Activated T-cell treated with anti-CD3 and anti-CD28 coated beads, Interleukin-2, amount 50 U/mL, for 72 hours (primary cell): ENCODE measurements around the gene CTSA. TPM values are rescaled to one million over a fixed set of nuclear protein-coding genes. Genes with fewer than 3 reads are reported as not detected.
"Not testable (repeated sequence)": the region's sequence is repeated elsewhere in the genome, so short reads cannot be mapped to it uniquely, and the experiment has no call there.

ENCODE experiments used
- ATAC-seq, 2 donors: fragments of 150-1000 bp; cut with Tn5 transposase; replicated peaks in 1 of 2; 2 replicates each; pipeline ENCODE4 v1.10.0; 2021; ENCODE audit warnings: moderate library complexity in 2 of 2, mild to moderate bottlenecking in 1 of 2
- DNase-seq, 2 donors: peaks; one replicate each; pipeline ENCODE4 v3.0.0; 2021 to 2022; ENCODE audit warnings: mixed read lengths in 1 of 2
- H3K27ac Mint-ChIP-seq: one replicate; pipeline ENCODE4 v1.8.0; 2022; ENCODE audit warnings: mild to moderate bottlenecking, moderate library complexity, mixed read lengths
- H3K27me3 Mint-ChIP-seq: one replicate; pipeline ENCODE4 v1.8.0; 2022; ENCODE audit warnings: low read depth, mixed read lengths
- H3K36me3 Mint-ChIP-seq, 2 donors: one replicate each; pipeline ENCODE4 v1.8.0; 2022; ENCODE audit warnings: mixed read lengths in 2 of 2, mild to moderate bottlenecking in 1 of 2; ENCODE audit not compliant: insufficient read depth in 2 of 2
- H3K4me1 Mint-ChIP-seq: one replicate; pipeline ENCODE4 v1.8.0; 2022; ENCODE audit warnings: low read depth, mixed read lengths
- H3K4me3 Mint-ChIP-seq, 2 donors: one replicate each; pipeline ENCODE4 v1.8.0; 2022; ENCODE audit warnings: mild to moderate bottlenecking in 2 of 2, mixed read lengths in 2 of 2, moderate library complexity in 2 of 2
- H3K9me3 Mint-ChIP-seq, 2 donors: one replicate each; pipeline ENCODE4 v1.8.0; 2022; ENCODE audit warnings: mixed read lengths in 2 of 2
- total RNA-seq, 2 donors: library from RNA; stranded (reverse); gene quantifications; one replicate each; pipeline ENCODE4 v1.2.3, GENCODE V29; 2022

CTSA gene
- total RNA-seq, 2 donors from 2014 or later = 37.0 to 59.1 TPM

DNA sequence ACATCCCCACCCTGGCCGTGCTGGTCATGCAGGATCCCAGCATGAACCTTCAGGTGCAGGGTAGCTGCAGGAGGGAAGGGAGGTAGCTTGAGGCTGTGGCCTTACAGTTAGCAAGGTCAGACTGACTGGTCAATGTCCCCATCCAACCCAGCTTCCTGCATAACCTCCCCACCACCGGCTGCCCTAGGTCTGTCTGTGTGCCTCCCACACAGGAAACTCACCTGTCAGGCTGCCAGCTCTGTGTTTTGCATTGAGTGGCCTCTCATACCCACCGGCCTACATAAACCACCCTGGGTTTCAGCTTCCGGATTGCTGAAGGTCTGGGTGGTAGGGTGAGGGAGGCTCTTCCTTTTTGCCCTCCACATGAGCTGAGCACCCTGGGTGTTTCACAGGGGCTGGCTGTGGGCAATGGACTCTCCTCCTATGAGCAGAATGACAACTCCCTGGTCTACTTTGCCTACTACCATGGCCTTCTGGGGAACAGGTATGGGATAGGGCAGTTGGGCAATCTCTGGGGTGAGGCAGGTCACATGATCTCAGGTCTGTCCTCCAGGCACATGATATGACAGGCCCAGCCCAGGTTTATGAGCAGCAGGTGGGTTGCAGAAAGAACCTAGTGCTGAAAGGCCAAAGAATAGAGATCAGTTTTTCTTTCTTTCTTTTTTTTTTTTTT is 1.8 kb downstream of the CTSA start:
- DNase-seq = peak; percentile 37 to 54
- Mint-ChIP-seq H3K4me3 (peak overlapping the region; percentile 94), H3K27ac (peak overlapping the region; percentile 30), H3K9me3 (no peaks in the 10 kb centered on the region), H3K27me3 (no peaks in the 10 kb centered on the region), H3K36me3 (peaks cover 0 to 2% of the 10 kb centered on the region in 2 donors), H3K4me1 (peaks cover 22% of the 10 kb centered on the region)
- peak; percentile 34 to 47 for ATAC-seq

DNA sequence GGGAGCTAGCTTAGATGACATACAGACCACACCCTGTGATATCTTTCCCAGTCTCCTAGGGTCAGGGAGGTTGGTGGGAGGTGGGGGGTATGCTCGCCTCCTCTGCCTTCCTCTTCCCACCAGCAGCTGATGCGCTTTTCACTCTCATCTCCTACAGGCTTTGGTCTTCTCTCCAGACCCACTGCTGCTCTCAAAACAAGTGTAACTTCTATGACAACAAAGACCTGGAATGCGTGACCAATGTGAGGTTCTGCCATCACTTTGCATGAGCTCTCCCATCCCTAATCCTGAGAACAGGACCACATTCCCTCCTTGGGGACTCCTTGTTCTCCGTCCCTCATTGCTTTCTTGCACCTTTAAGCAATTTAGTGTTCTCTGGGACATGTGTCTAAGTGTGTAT is 2.7 kb downstream of the CTSA start:
- Mint-ChIP-seq H3K9me3 (no peaks in the 10 kb centered on the region), H3K27ac (no peak overlapping the region), H3K36me3 (peaks cover 0 to 2% of the 10 kb centered on the region in 2 donors), H3K4me3 (peak overlapping the region in 1 of 2 donors; percentile 13), H3K27me3 (no peaks in the 10 kb centered on the region), H3K4me1 (peaks cover 22% of the 10 kb centered on the region)
- DNase-seq (no peak), ATAC-seq (no peak)

- no peak for ATAC-seq
Observed at GRCh38 chr20:45894797-45895196, 3.7 kb downstream of the CTSA start.

DNA sequence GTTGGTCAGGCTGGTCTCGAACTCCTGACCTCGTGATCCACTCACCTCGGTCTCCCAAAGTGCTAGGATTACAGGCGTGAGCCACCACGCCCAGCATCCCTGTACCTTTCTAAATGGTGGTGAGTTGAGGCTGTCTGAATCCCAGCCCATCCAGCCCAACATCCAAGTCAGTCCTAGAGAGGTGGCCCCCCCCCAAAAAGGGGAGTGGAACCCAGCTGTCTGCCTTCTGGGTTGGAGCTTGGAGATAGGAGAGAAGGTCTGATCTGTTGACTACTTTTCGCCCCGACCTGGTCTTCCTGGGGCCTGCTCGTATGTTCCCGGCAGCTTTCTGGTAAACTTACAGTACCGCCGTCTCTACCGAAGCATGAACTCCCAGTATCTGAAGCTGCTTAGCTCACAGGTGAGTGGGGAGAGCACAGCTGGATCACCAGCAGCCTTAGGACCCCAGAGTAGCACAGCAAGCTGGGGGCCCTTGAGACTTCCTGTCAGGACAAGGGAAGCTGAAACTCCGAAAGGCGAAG is 5.6 kb downstream of the CTSA start:
- no peak overlapping the region for H3K4me3 Mint-ChIP-seq
- H3K4me1 Mint-ChIP-seq = peaks cover 12% of the 10 kb centered on the region
- H3K27me3 Mint-ChIP-seq = no peaks in the 10 kb centered on the region
- no peak for DNase-seq
- no peaks in the 10 kb centered on the region for H3K9me3 Mint-ChIP-seq
- no peak for ATAC-seq
- peaks cover 0 to 2% of the 10 kb centered on the region in 2 donors for H3K36me3 Mint-ChIP-seq
- H3K27ac Mint-ChIP-seq = no peak overlapping the region

More at GRCh38 chr20:45894797-45895196, 3.7 kb downstream of the CTSA start:
- peaks cover 18% of the 10 kb centered on the region for H3K4me1 Mint-ChIP-seq
- H3K4me3 Mint-ChIP-seq = no peak overlapping the region
- H3K27me3 Mint-ChIP-seq = no peaks in the 10 kb centered on the region
- peaks cover 0 to 2% of the 10 kb centered on the region in 2 donors for H3K36me3 Mint-ChIP-seq
- no peaks in the 10 kb centered on the region for H3K9me3 Mint-ChIP-seq
- H3K27ac Mint-ChIP-seq = no peak overlapping the region
- no peak for DNase-seq

DNA sequence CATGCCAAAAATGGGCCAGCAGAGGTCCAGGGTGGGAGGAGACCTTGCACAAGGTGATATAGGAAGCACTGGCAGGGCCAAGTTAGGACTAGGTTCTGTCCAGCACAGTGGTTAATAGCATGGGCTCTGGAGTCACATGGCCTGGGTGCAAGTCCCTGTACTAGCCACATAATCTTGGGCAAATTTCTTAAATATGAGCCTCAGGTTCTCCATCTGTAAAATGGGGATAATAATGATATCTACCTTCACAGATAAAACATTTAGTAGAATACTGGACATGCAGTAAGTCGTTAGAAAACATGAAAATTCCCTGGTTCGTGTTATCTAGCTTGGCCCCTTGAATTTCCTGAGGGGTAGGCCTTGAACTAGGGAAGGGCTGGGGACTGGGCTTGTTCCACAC is 6.2 kb downstream of the CTSA start:
- H3K27me3 Mint-ChIP-seq = no peaks in the 10 kb centered on the region
- DNase-seq = no peak

DNA sequence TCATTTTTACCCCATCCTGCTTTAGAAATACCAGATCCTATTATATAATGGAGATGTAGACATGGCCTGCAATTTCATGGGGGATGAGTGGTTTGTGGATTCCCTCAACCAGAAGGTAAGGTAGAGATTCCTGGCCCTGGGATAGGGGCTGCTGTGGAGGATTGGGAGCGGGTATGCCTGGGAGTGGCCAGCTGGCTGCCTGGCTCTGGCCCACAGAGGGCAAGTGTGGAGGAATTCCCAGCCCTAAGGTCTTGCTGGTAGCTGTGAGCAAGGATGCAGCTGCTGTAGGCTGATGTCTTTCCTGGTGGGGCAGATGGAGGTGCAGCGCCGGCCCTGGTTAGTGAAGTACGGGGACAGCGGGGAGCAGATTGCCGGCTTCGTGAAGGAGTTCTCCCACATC is 6.6 kb downstream of the CTSA start:
- H3K27me3 Mint-ChIP-seq = no peaks in the 10 kb centered on the region
- peaks cover 2% of the 10 kb centered on the region for H3K4me1 Mint-ChIP-seq
- H3K36me3 Mint-ChIP-seq = peaks cover 0 to 2% of the 10 kb centered on the region in 2 donors
- H3K9me3 Mint-ChIP-seq = no peaks in the 10 kb centered on the region
- ATAC-seq (no peak), DNase-seq (no peak)
- H3K27ac Mint-ChIP-seq = no peak overlapping the region
- no peak overlapping the region for H3K4me3 Mint-ChIP-seq

More for the DNA sequence above, 6.2 kb downstream of the CTSA start:
- Mint-ChIP-seq H3K36me3 (peaks cover 0 to 2% of the 10 kb centered on the region in 2 donors), H3K27ac (no peak overlapping the region), H3K4me1 (peaks cover 6% of the 10 kb centered on the region), H3K9me3 (no peaks in the 10 kb centered on the region), H3K4me3 (no peak overlapping the region)
- no peak for ATAC-seq

DNA sequence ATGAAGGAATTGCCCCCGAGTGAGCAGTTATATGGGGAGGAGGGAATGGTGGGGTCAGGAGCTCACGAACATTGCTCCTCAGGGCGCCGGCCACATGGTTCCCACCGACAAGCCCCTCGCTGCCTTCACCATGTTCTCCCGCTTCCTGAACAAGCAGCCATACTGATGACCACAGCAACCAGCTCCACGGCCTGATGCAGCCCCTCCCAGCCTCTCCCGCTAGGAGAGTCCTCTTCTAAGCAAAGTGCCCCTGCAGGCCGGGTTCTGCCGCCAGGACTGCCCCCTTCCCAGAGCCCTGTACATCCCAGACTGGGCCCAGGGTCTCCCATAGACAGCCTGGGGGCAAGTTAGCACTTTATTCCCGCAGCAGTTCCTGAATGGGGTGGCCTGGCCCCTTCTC is 7.2 kb downstream of the CTSA start:
- peaks cover 0 to 2% of the 10 kb centered on the region in 2 donors for H3K36me3 Mint-ChIP-seq
- no peaks in the 10 kb centered on the region for H3K27me3 Mint-ChIP-seq
- H3K27ac Mint-ChIP-seq = no peak overlapping the region
- DNase-seq (no peak), ATAC-seq (no peak)
- no peak overlapping the region for H3K4me3 Mint-ChIP-seq
- no peaks in the 10 kb centered on the region for H3K9me3 Mint-ChIP-seq
- no peaks in the 10 kb centered on the region for H3K4me1 Mint-ChIP-seq

DNA sequence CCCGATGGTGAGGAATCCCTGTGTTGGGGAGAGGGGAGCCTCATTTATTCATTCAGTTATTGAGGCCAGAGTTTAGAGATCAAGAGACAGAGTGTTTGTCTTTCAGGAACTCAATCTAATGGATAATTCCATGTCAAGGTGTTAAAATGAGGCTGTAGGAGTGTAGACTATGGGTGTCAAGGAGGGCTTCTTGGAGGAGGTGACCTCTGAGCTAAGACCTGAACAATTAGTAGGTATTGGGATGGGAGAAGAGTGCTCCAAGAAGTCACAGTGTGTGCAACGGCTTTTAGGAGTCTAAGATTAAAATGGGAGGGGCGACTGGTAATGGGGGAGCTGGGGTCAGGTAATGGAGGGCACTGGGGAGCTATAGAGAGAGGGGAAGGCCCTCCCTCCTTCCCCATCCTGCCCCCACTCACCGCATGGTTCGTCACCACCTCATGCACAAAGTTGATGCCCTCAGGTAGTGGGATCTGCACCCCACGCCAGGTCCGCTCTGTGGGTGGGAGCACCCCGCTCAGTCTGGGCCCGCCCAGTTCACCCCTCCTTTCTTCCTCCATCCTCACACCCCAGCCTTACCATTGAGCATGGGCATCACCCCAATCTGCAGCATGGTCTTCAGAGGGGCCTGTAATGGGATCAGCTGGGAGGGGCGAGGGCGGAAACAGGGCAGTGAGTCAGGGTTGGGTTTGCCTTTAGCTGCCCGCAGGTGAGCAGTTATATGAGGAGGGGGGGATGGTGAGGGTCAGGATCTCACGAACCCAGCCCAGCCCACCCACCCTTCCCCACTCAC is 8.1 kb downstream of the CTSA start:
- no peak for DNase-seq
- no peaks in the 10 kb centered on the region for H3K9me3 Mint-ChIP-seq
- H3K27ac Mint-ChIP-seq = no peak overlapping the region
- no peak overlapping the region for H3K4me3 Mint-ChIP-seq
- no peaks in the 10 kb centered on the region for H3K4me1 Mint-ChIP-seq
- no peak for ATAC-seq
- H3K27me3 Mint-ChIP-seq = no peaks in the 10 kb centered on the region
- H3K36me3 Mint-ChIP-seq = no peaks in the 10 kb centered on the region

DNA sequence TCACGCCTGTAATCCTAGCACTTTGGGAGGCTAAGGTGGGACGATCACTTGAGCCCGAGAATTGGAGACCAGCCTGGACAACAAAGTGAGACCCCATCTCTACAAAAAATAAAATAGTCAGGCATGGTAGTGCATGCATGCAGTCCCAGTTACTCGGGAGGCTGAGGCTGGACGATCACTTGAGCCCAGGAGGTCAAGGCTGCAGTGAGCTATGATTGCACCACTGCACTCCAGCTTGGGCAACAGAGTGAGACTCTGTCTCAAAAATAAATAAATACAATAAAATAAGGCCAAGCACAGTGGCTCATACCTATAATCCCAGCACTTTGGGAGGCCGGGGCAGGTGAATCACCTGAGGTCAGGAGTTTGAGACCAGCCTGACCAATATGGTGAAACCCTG is 10.2 kb downstream of the CTSA start:
- H3K27me3 Mint-ChIP-seq, H3K9me3 Mint-ChIP-seq, ATAC-seq, H3K36me3 Mint-ChIP-seq, H3K27ac Mint-ChIP-seq, H3K4me1 Mint-ChIP-seq, H3K4me3 Mint-ChIP-seq, DNase-seq: not testable (repeated sequence)

GRCh38 chr20:45902199-45902701 is 11.1 kb downstream of the CTSA start:
- ATAC-seq = no peak
- H3K27ac Mint-ChIP-seq = no peak overlapping the region
- no peaks in the 10 kb centered on the region for H3K27me3 Mint-ChIP-seq
- H3K9me3 Mint-ChIP-seq = no peaks in the 10 kb centered on the region
- DNase-seq = no peak
- no peak overlapping the region for H3K4me3 Mint-ChIP-seq
- no peaks in the 10 kb centered on the region for H3K36me3 Mint-ChIP-seq
- no peaks in the 10 kb centered on the region for H3K4me1 Mint-ChIP-seq

GRCh38 chr20:45904583-45905504 is 13.7 kb downstream of the CTSA start:
- H3K9me3 Mint-ChIP-seq = no peaks in the 10 kb centered on the region
- no peaks in the 10 kb centered on the region for H3K27me3 Mint-ChIP-seq
- peaks cover 8% of the 10 kb centered on the region for H3K4me1 Mint-ChIP-seq
- H3K27ac Mint-ChIP-seq = no peak overlapping the region
- H3K4me3 Mint-ChIP-seq = no peak overlapping the region
- H3K36me3 Mint-ChIP-seq = no peaks in the 10 kb centered on the region
- DNase-seq (no peak), ATAC-seq (no peak)

GRCh38 chr20:45905505-45906079 is 14.5 kb downstream of the CTSA start:
- Mint-ChIP-seq H3K4me3 (no peak overlapping the region), H3K9me3 (no peaks in the 10 kb centered on the region), H3K4me1 (peaks cover 12% of the 10 kb centered on the region), H3K27me3 (no peaks in the 10 kb centered on the region), H3K27ac (no peak overlapping the region), H3K36me3 (no peaks in the 10 kb centered on the region)
- ATAC-seq (no peak), DNase-seq (no peak)
